ENCODE measurements around the gene ZNF490.

ZNF490 gene

GRCh38 chr19:12611361-12611699 is 717 bp upstream of the ZNF490 start (continued):
- TF ChIP-seq, protein P1, sequence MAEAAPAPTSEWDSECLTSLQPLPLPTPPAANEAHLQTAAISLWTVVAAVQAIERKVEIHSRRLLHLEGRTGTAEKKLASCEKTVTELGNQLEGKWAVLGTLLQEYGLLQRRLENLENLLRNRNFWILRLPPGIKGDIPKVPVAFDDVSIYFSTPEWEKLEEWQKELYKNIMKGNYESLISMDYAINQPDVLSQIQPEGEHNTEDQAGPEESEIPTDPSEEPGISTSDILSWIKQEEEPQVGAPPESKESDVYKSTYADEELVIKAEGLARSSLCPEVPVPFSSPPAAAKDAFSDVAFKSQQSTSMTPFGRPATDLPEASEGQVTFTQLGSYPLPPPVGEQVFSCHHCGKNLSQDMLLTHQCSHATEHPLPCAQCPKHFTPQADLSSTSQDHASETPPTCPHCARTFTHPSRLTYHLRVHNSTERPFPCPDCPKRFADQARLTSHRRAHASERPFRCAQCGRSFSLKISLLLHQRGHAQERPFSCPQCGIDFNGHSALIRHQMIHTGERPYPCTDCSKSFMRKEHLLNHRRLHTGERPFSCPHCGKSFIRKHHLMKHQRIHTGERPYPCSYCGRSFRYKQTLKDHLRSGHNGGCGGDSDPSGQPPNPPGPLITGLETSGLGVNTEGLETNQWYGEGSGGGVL (tag by site-specific recombination; IDR thresholded peaks at IDR 0.05): peak; percentile 71
- TF ChIP-seq SP2 (tag by site-specific recombination; IDR thresholded peaks at IDR 0.05) (peak; percentile 83), PBX3 (CRISPR knock-in tag; IDR thresholded peaks at IDR 0.05) (no peak), INSM2 (tag by site-specific recombination; IDR thresholded peaks at IDR 0.05) (peak; percentile 16; the same call in 1 of the 2 replicates), RBAK (tag by site-specific recombination; IDR thresholded peaks at IDR 0.05) (no peak), ZNF121 (tag by site-specific recombination; IDR thresholded peaks at IDR 0.05) (no peak), ZNF366 (tag by site-specific recombination; conservative IDR thresholded peaks at IDR 0.05) (0 out of 2 replicates have a peak, but pooled peaks have one; percentile 24), PRDM1 (tag by site-specific recombination; IDR thresholded peaks at IDR 0.05) (no peak), ZNF518A (tag by site-specific recombination; conservative IDR thresholded peaks at IDR 0.05; ENCODE audit: low read depth) (peak; percentile 49), GLIS1 (tag by site-specific recombination; IDR thresholded peaks at IDR 0.05) (no peak), ZNF133 (tag by site-specific recombination; IDR thresholded peaks at IDR 0.05) (no peak), ZNF580 (tag by site-specific recombination; IDR thresholded peaks at IDR 0.05) (no peak), ZNF792 (tag by site-specific recombination; IDR thresholded peaks at IDR 0.05) (no peak), ZNF18 (tag by site-specific recombination; IDR thresholded peaks at IDR 0.05) (no peak), ZNF621 (tag by site-specific recombination; IDR thresholded peaks at IDR 0.05) (no peak), ZNF561 (tag by site-specific recombination; IDR thresholded peaks at IDR 0.05; ENCODE audit: borderline replicate concordance) (no peak), SP3 (tag by site-specific recombination; IDR thresholded peaks at IDR 0.05) (peak; percentile 51), ZNF404 (tag by site-specific recombination; IDR thresholded peaks at IDR 0.05) (no peak), ZNF311 (tag by site-specific recombination; IDR thresholded peaks at IDR 0.05; ENCODE audit: borderline replicate concordance) (no peak), ZNF747 (tag by site-specific recombination; IDR thresholded peaks at IDR 0.05) (no peak), EGR2 (tag by site-specific recombination; IDR thresholded peaks at IDR 0.05; ENCODE audit: low read depth) (peak; percentile 76)
- TF ChIP-seq, protein P2, sequence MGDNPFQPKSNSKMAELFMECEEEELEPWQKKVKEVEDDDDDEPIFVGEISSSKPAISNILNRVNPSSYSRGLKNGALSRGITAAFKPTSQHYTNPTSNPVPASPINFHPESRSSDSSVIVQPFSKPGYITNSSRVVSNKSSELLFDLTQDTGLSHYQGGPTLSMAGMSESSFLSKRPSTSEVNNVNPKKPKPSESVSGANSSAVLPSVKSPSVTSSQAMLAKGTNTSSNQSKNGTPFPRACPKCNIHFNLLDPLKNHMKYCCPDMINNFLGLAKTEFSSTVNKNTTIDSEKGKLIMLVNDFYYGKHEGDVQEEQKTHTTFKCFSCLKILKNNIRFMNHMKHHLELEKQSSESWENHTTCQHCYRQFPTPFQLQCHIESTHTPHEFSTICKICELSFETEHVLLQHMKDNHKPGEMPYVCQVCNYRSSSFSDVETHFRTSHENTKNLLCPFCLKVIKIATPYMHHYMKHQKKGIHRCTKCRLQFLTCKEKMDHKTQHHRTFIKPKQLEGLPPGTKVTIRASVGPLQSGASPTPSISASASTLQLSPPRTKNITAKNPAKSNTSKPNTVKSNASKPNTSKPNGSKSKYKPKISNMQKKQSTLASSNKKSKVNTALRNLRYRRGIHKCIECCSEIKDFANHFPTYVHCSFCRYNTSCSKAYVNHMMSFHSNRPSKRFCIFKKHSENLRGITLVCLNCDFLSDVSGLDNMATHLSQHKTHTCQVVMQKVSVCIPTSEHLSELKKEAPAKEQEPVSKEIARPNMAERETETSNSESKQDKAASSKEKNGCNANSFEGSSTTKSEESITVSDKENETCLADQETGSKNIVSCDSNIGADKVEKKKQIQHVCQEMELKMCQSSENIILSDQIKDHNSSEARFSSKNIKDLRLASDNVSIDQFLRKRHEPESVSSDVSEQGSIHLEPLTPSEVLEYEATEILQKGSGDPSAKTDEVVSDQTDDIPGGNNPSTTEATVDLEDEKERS (tag by site-specific recombination; IDR thresholded peaks at IDR 0.05): no peak
- TF ChIP-seq, protein P3, sequence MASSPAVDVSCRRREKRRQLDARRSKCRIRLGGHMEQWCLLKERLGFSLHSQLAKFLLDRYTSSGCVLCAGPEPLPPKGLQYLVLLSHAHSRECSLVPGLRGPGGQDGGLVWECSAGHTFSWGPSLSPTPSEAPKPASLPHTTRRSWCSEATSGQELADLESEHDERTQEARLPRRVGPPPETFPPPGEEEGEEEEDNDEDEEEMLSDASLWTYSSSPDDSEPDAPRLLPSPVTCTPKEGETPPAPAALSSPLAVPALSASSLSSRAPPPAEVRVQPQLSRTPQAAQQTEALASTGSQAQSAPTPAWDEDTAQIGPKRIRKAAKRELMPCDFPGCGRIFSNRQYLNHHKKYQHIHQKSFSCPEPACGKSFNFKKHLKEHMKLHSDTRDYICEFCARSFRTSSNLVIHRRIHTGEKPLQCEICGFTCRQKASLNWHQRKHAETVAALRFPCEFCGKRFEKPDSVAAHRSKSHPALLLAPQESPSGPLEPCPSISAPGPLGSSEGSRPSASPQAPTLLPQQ (tag by site-specific recombination; IDR thresholded peaks at IDR 0.05): no peak
